Measurements from ENCODE around the gene VPS13D. TPM values are rescaled to one million over a fixed set of nuclear protein-coding genes. Genes with fewer than 3 reads are reported as not detected.

The VPS13D gene
- total RNA-seq, 1 experiment from 2014 or later: 33.1 TPM

DNA sequence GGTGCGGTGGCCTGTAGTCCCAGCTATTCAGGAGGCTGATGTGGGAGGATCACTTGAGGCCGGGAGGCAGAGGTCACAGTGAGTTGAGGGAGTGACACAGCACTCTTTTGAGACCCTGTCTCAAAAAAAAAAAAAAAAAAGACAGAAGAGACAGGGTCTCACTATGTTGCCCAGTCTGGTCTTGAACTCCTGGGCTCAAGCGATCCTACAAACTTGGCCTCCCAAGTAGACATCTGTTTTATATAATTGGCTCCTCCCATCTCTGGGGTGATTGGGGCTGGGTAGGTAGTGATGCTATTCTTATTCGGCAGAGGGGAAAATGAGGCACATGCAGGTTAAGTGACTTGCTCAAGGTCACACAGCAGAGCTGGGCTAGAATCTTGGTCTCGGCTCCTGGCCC is 23.6 kb upstream of the VPS13D start:
- DNase-seq (ENCODE audit: low read depth, low spot score) (no peak), ATAC-seq (no peak)
- TF ChIP-seq POLR2AphosphoS5 (IDR thresholded peaks at IDR 0.05; ENCODE audit: low read depth, low read length): no peak
- no peak for TF ChIP-seq SIN3A (IDR thresholded peaks at IDR 0.05; ENCODE audit: borderline replicate concordance, insufficient read depth, low read depth, low read length)
- TF ChIP-seq, protein P1, sequence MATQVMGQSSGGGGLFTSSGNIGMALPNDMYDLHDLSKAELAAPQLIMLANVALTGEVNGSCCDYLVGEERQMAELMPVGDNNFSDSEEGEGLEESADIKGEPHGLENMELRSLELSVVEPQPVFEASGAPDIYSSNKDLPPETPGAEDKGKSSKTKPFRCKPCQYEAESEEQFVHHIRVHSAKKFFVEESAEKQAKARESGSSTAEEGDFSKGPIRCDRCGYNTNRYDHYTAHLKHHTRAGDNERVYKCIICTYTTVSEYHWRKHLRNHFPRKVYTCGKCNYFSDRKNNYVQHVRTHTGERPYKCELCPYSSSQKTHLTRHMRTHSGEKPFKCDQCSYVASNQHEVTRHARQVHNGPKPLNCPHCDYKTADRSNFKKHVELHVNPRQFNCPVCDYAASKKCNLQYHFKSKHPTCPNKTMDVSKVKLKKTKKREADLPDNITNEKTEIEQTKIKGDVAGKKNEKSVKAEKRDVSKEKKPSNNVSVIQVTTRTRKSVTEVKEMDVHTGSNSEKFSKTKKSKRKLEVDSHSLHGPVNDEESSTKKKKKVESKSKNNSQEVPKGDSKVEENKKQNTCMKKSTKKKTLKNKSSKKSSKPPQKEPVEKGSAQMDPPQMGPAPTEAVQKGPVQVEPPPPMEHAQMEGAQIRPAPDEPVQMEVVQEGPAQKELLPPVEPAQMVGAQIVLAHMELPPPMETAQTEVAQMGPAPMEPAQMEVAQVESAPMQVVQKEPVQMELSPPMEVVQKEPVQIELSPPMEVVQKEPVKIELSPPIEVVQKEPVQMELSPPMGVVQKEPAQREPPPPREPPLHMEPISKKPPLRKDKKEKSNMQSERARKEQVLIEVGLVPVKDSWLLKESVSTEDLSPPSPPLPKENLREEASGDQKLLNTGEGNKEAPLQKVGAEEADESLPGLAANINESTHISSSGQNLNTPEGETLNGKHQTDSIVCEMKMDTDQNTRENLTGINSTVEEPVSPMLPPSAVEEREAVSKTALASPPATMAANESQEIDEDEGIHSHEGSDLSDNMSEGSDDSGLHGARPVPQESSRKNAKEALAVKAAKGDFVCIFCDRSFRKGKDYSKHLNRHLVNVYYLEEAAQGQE (IDR thresholded peaks at IDR 0.05; ENCODE audit: insufficient read depth in 1 of 2, low read depth in 2 of 2, low read length in 1 of 2): no peak
- TF ChIP-seq, protein P2, sequence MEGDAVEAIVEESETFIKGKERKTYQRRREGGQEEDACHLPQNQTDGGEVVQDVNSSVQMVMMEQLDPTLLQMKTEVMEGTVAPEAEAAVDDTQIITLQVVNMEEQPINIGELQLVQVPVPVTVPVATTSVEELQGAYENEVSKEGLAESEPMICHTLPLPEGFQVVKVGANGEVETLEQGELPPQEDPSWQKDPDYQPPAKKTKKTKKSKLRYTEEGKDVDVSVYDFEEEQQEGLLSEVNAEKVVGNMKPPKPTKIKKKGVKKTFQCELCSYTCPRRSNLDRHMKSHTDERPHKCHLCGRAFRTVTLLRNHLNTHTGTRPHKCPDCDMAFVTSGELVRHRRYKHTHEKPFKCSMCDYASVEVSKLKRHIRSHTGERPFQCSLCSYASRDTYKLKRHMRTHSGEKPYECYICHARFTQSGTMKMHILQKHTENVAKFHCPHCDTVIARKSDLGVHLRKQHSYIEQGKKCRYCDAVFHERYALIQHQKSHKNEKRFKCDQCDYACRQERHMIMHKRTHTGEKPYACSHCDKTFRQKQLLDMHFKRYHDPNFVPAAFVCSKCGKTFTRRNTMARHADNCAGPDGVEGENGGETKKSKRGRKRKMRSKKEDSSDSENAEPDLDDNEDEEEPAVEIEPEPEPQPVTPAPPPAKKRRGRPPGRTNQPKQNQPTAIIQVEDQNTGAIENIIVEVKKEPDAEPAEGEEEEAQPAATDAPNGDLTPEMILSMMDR (IDR thresholded peaks at IDR 0.05): no peak
- TF ChIP-seq TCF7L2 (IDR thresholded peaks at IDR 0.05; ENCODE audit: low read depth, low read length): no peak
- Histone ChIP-seq H3K4me1 (ENCODE audit: control insufficient read depth, insufficient read depth, low read length) (peaks cover 8% of the 10 kb centered on the region; the same call in 1 of the 2 replicates), H3K27ac (ENCODE audit: low read length) (no peak overlapping the region), H3K4me3 (ENCODE audit: low read depth in 2 of 2, low read length in 2 of 2) (no peak overlapping the region), H3K27me3 (ENCODE audit: control insufficient read depth, insufficient read depth, low read length) (no peaks in the 10 kb centered on the region), H3K36me3 (ENCODE audit: control insufficient read depth, insufficient read depth, low read length) (no peaks in the 10 kb centered on the region), H3K9me3 (ENCODE audit: control insufficient read depth, insufficient read depth, low read depth, low read length) (no peaks in the 10 kb centered on the region)
- in situ Hi-C loops (cut with HindIII; ENCODE audit: low pct_unique_long_range_greater_than_20kb, low sequenced_read_pairs) (no loop called here), intact Hi-C loops (cut with micrococcal nuclease; ENCODE audit: unreplicated experiment) (no loop called here)
- CTCF ChIA-PET: interaction anchor here (0.7 to 2.9 kb wide), 2 partner anchors 28 to 82 kb away, joined by 14 to 19 read pairs; no protein-coding TSS in a partner anchor
- POLR2A ChIA-PET: no interaction called here
- no TSS peak for BruUV-seq (replicated peaks)

DNA sequence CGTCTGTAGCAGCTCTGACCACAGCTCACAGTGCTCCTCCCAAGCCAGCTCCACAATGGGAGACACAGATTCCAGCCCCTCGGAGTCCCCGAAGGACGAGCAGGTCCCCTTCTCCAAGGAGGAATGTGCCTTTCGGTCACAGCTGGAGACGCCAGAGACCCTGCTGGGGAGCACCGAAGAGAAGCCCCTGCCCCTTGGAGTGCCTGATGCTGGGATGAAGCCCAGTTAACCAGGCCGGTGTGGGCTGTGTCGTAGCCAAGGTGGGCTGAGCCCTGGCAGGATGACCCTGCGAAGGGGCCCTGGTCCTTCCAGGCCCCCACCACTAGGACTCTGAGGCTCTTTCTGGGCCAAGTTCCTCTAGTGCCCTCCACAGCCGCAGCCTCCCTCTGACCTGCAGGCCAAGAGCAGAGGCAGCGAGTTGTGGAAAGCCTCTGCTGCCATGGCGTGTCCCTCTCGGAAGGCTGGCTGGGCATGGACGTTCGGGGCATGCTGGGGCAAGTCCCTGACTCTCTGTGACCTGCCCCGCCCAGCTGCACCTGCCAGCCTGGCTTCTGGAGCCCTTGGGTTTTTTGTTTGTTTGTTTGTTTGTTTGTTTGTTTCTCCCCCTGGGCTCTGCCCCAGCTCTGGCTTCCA is 22.9 kb upstream of the VPS13D start:
- ATAC-seq: no peak
- Histone ChIP-seq H3K36me3 (ENCODE audit: control insufficient read depth, insufficient read depth, low read length) (no peaks in the 10 kb centered on the region), H3K4me3 (ENCODE audit: low read depth in 2 of 2, low read length in 2 of 2) (no peak overlapping the region), H3K27me3 (ENCODE audit: control insufficient read depth, insufficient read depth, low read length) (no peaks in the 10 kb centered on the region), H3K27ac (ENCODE audit: low read length) (no peak overlapping the region), H3K9me3 (ENCODE audit: control insufficient read depth, insufficient read depth, low read depth, low read length) (no peaks in the 10 kb centered on the region), H3K4me1 (ENCODE audit: control insufficient read depth, insufficient read depth, low read length) (peaks cover 8% of the 10 kb centered on the region; the same call in 1 of the 2 replicates)
- ChIA-PET CTCF (interaction anchor here (2.9 kb wide), 1 partner anchor 82 kb away, joined by 19 read pairs; no protein-coding TSS in a partner anchor), POLR2A (no interaction called here)
- intact Hi-C loops (cut with micrococcal nuclease; ENCODE audit: unreplicated experiment) (no loop called here), in situ Hi-C loops (cut with HindIII; ENCODE audit: low pct_unique_long_range_greater_than_20kb, low sequenced_read_pairs) (no loop called here)
- BruUV-seq (replicated peaks): no TSS peak
- TF ChIP-seq POLR2AphosphoS5 (IDR thresholded peaks at IDR 0.05; ENCODE audit: low read depth, low read length) (no peak), TCF7L2 (IDR thresholded peaks at IDR 0.05; ENCODE audit: low read depth, low read length) (no peak), SIN3A (IDR thresholded peaks at IDR 0.05; ENCODE audit: borderline replicate concordance, insufficient read depth, low read depth, low read length) (no peak)
- TF ChIP-seq, protein P2 (IDR thresholded peaks at IDR 0.05): no peak
- TF ChIP-seq, protein P1 (IDR thresholded peaks at IDR 0.05; ENCODE audit: insufficient read depth in 1 of 2, low read depth in 2 of 2, low read length in 1 of 2): no peak
- no peak for DNase-seq (ENCODE audit: low read depth, low spot score)

Data from Panc1 (cell line).